HepG2 (cell line): Measurements from ENCODE around the gene STARD13. TPM values are rescaled to one million over a fixed set of nuclear protein-coding genes. Genes with fewer than 3 reads are reported as not detected.

ENCODE experiments used
- ATAC-seq: fragments of 200-7000 bp; cut with Tn5 transposase; 3 replicates; pipeline ENCODE4 v1.9.1; 2020; ENCODE audit warnings: mild to moderate bottlenecking, moderate library complexity
- BruUV-seq: library from RNA; stranded (reverse); fragments of 400-500 nt; replicated peaks from 2 replicates; lab custom pipeline; 2021; lab: Mats Ljungman, UMichigan
- CTCF ChIA-PET: fragments of 300-600 bp; formaldehyde crosslinking; extraction: SDS; loops from one replicate; lab custom pipeline; 2021; ENCODE audit warnings: low total read pairs, inconsistent platforms, low intra/inter-chr PET ratio; lab: Yijun Ruan, JAX
- POLR2A ChIA-PET: fragments of 350-600 bp; sonication (Branson Sonifier 250); formaldehyde crosslinking; loops from one replicate; lab custom pipeline; 2020; ENCODE audit warnings: antibody characterized with exemption, inconsistent platforms; lab: Yijun Ruan, JAX
- DNase-seq: peaks from one replicate; pipeline ENCODE4 v3.0.0-alpha.2; 2015; ENCODE audit warnings: low spot score
- FAIRE-seq: peaks from 3 replicates; lab custom pipeline; 2011; peaks lifted over from hg19 to GRCh38; lab: Jason Lieb, UNC
- H2AFZ ChIP-seq: one replicate; pipeline ENCODE4 v1.6.1; 2011; ENCODE audit warnings: low read length, inconsistent platforms
- H3K27ac ChIP-seq: fragments of 300-600 bp; 3 replicates; pipeline ENCODE4 v1.8.0; 2011; ENCODE audit warnings: mixed run types, mild to moderate bottlenecking, mixed read lengths, low read length, inconsistent platforms; ENCODE audit not compliant: insufficient read depth; ENCODE audit errors: extremely low read length
- H3K27me3 ChIP-seq, 2 experiments: fragments of 200-600 bp in 1 of 2; 2 replicates in 1 of 2; 3 replicates in 1 of 2; pipeline versions ENCODE4 v1.6.0 to v1.8.0; 2011; ENCODE audit warnings: low read length in 2 of 2, mild to moderate bottlenecking in 2 of 2, moderate library complexity in 2 of 2, inconsistent platforms in 1 of 2; ENCODE audit not compliant: insufficient read depth in 2 of 2, control insufficient read depth in 1 of 2
- H3K36me3 ChIP-seq, 2 experiments: fragments of 200-600 bp in 1 of 2; replicated peaks in 1 of 2; 2 replicates in 1 of 2; 3 replicates in 1 of 2; pipeline versions ENCODE4 v1.5.1 to v1.8.0; 2011; ENCODE audit warnings: low read length in 2 of 2, inconsistent platforms in 1 of 2; ENCODE audit not compliant: insufficient read depth in 2 of 2, control insufficient read depth in 1 of 2
- H3K4me1 ChIP-seq: 2 replicates; pipeline ENCODE4 v1.5.1; 2012; ENCODE audit warnings: low read length, inconsistent platforms; ENCODE audit not compliant: insufficient read depth
- H3K4me2 ChIP-seq: 2 replicates; pipeline ENCODE4 v1.6.0; 2011; ENCODE audit warnings: low read depth, low read length, inconsistent platforms
- H3K4me3 ChIP-seq, 3 experiments: fragments of 200-600 bp in 1 of 3; sonication (generic), shearing (Covaris generic) in 1 of 3; replicated peaks in 1 of 3; 2 replicates each; pipeline ENCODE4 v1.5.1; 2011 to 2016; ENCODE audit warnings: low read length in 3 of 3, inconsistent platforms in 2 of 3, low read depth in 2 of 3, mild to moderate bottlenecking in 2 of 3, control low read depth in 1 of 3, mixed read lengths in 1 of 3; ENCODE audit not compliant: insufficient read depth in 1 of 3
- H3K79me2 ChIP-seq: one replicate; pipeline ENCODE4 v1.6.1; 2011; ENCODE audit warnings: low read length, inconsistent platforms; ENCODE audit not compliant: insufficient read depth
- H3K9ac ChIP-seq: 2 replicates; pipeline ENCODE4 v1.6.0; 2011; ENCODE audit warnings: mild to moderate bottlenecking, low read depth, low read length, inconsistent platforms; ENCODE audit not compliant: insufficient read depth
- H3K9me3 ChIP-seq: 2 replicates; pipeline ENCODE4 v1.5.1; 2012; ENCODE audit warnings: mild to moderate bottlenecking, low read length
- H4K20me1 ChIP-seq: 2 replicates; pipeline ENCODE4 v1.6.0; 2011; ENCODE audit warnings: inconsistent platforms, mild to moderate bottlenecking, low read length, moderate library complexity; ENCODE audit not compliant: insufficient read depth
- CEBPB ChIP-seq: IDR thresholded peaks from 2 replicates; pipeline ENCODE4 v1.6.1; 2011; ENCODE audit warnings: low read depth, low read length, improper control_type of control experiment, borderline replicate concordance
- CEBPG ChIP-seq: IDR thresholded peaks from 2 replicates; pipeline ENCODE4 v1.6.1; 2016
- CHD4 ChIP-seq: fragments of 200-600 bp; sonication (generic); IDR thresholded peaks from 2 replicates; pipeline ENCODE4 v1.7.0; 2017; ENCODE audit warnings: mild to moderate bottlenecking, low read length, borderline replicate concordance
- MAFF ChIP-seq: IDR thresholded peaks from 2 replicates; pipeline ENCODE4 v1.6.1; 2011; ENCODE audit warnings: low read depth, low read length, improper control_type of control experiment
- NFYB ChIP-seq: sonication (generic); formaldehyde crosslinking; IDR thresholded peaks from 2 replicates; pipeline ENCODE4 v1.4.0; 2020; ENCODE audit warnings: missing genetic modification reagents
- PCBP2 ChIP-seq: fragments of 200-400 bp; formaldehyde crosslinking; optimal IDR thresholded peaks from 2 replicates; pipeline ENCODE3; 2018; ENCODE audit warnings: low read length, low read depth; ENCODE audit not compliant: poor library complexity, severe bottlenecking
- TCF7 ChIP-seq: sonication (generic); IDR thresholded peaks from 2 replicates; pipeline ENCODE4 v1.6.1; 2016; ENCODE audit warnings: antibody characterized with exemption, low read depth
- TEAD3 ChIP-seq: optimal IDR thresholded peaks from 2 replicates; pipeline ENCODE3; 2016; ENCODE audit warnings: borderline replicate concordance
- ZNF629 ChIP-seq: sonication (generic); formaldehyde crosslinking; conservative IDR thresholded peaks from 2 replicates; pipeline ENCODE4 v1.5.0; 2020; ENCODE audit warnings: missing genetic modification reagents
- ZNF83 ChIP-seq: sonication (generic); formaldehyde crosslinking; IDR thresholded peaks from 2 replicates; pipeline ENCODE4 v1.4.0; 2020; ENCODE audit warnings: missing genetic modification reagents, mild to moderate bottlenecking, borderline replicate concordance
- WGBS: methylation state at CpG from one replicate; pipeline ENCODE4 v1.1.6; 2017; ENCODE audit warnings: low lambda C conversion rate; 5-methylcytosine and 5-hydroxymethylcytosine counted together
- in situ Hi-C: cut with HindIII; loops from 2 replicates; pipeline ENCODE4 v1.10.0; 2017; ENCODE audit warnings: low pct_unique_long_range_greater_than_20kb; ENCODE audit not compliant: extremely low pct_ligation_motif_present
- intact Hi-C: fragments of 100-400 bp; cut with micrococcal nuclease; formaldehyde crosslinking; loops from one replicate; pipeline ENCODE4 v1.10.0; 2022; ENCODE audit not compliant: unreplicated experiment
- polyA plus RNA-seq, 8 experiments: library from polyadenylated mRNA; depleted of rRNA in 3 of 8; stranded (reverse) in 7 of 8; unstranded in 1 of 8; fragments of >200 nt; fragmentation: Illumina TruSeq in 4 of 8; extraction: Trizol in 4 of 8; gene quantifications; 2 replicates each; pipeline versions ENCODE4 v1.2.1 to v1.2.3, GENCODE V29; 2011 to 2016; ENCODE audit warnings: low read depth in 4 of 8, missing spikeins in 1 of 8, mixed read lengths in 1 of 8; ENCODE audit not compliant: insufficient read depth in 1 of 8
- total RNA-seq, 5 experiments: library from RNA; depleted of rRNA; stranded (reverse); fragments of >200 nt; fragmentation: Illumina TruSeq; extraction: Trizol; gene quantifications; 2 replicates each; pipeline ENCODE4 v1.2.3, GENCODE V29; 2016; ENCODE audit warnings: low read depth in 1 of 5
- TF ChIP-seq, protein P1 (sequence below): sonication (generic); formaldehyde crosslinking; conservative IDR thresholded peaks from 2 replicates; pipeline ENCODE4 v1.4.0; 2020; ENCODE audit warnings: mild to moderate bottlenecking, missing genetic modification reagents, moderate library complexity

The STARD13 gene
- total and polyA plus RNA-seq, 2 of the 13 experiments (the other 11 are each of a cell fraction or from before 2014, with no cell fraction given): 12.8 to 14.3 TPM

DNA sequence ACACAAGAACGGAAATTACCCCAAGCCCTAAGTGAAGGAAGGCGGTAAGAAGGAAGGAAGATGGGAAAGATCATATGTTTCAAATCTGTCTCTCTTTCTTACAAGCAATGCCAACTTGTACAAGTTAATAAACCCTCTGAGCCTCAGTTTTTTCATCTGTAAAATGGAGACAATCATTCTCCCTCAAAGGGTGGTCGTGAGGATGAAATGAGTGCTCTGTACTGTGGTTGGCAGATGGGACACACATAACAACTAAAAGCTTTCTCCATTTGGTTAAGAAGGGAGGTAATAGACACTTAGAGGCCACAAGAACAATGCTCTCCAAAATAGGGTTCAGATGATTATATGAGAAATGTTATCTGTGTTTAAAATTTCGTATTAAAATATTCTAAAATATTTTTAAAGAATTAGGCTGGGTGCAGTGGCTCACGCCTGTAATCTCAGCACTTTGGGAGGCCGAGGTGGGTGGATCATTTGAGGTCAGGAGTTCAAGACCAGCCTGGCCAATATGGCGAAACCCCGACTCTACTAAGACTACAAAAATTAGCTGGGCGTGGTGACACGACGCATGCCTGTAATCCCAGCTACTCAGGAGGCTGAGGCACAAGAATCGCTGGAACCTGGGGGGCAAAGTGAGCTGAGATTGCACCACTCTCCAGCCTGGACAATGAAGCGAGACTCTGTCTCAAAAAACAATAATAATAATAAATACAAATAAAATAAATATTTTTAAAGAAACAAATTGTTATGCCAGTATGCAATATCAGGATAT, 89.7 kb downstream of the STARD13 start:
- DNase-seq: no peak
- no peak for ATAC-seq
- no peaks in the 10 kb centered on the region for H3K27me3 ChIP-seq
- H3K4me1 ChIP-seq: peaks cover 54% of the 10 kb centered on the region
- no peak overlapping the region for H2AFZ ChIP-seq
- peaks cover 20% of the 10 kb centered on the region for H3K79me2 ChIP-seq
- no peak overlapping the region; the same call in 1 of the 2 replicates for H3K4me2 ChIP-seq
- WGBS: 96% methylated on average over 13 of the region's 13 CpGs
- H3K9ac ChIP-seq: 0 out of 2 replicates have a peak overlapping the region, but pooled peaks have one; percentile 24
- CTCF ChIA-PET: no interaction called here
- no peaks in the 10 kb centered on the region for H3K9me3 ChIP-seq
- intact Hi-C loops (loop anchor here (2.0 kb wide), 1 partner anchor 27 kb away; no protein-coding TSS in a partner anchor), in situ Hi-C loops (no loop called here)
- BruUV-seq: no TSS peak
- H4K20me1 ChIP-seq: no peaks in the 10 kb centered on the region; the same call in 1 of the 2 replicates
- H3K27ac ChIP-seq: peak overlapping the region; percentile 56
- H3K4me3 ChIP-seq: no peak overlapping the region
- H3K36me3 ChIP-seq: no peaks in the 10 kb centered on the region; a peak in 1 of 5 replicates
- TF ChIP-seq ZNF83: no peak
- peak; percentile 38; the same call in 1 of the 2 replicates for TF ChIP-seq CHD4
- TF ChIP-seq ZNF629 (CRISPR knock-in tag): peak; percentile 81
- FAIRE-seq: no peak
- POLR2A ChIA-PET: no interaction called here

DNA sequence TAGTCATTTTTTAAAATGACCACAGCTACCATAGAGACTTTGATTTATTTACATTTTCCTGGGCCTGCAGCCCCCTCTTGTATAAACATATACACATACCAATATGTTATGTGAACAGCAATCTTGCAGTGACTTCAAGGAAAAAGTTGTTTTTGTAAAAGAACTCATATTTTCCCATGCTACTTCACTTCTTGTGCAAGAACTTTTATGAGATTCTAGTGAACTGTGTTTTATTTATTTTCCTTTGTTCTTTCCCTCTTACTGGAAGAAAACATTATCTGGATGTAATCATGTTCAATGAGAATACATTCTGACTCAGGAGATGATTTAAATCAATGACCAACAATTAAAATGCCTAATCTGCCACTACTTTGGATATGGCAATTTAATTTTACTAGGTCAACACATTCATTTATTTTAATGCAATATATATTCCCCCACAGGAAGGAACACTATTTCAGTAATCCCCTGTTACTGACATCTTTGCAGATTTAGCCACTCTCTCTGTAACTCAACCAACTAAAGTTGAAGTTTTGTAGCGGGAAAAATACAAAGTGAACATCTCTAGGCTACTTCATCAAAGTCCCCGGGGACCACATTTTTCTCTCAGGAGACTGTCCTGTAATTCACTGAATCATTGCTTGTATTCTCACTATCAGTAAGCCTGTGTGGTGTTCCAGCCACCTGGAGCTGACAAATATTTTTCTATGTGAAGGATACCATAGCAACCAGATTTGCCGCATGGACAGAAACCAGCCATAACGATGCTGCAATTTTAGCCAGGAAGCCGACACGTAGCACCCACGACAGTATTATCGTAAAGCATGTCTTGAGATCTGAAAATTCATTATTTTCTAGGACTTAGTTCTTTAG, 90.5 kb downstream of the STARD13 start:
- H3K4me2 ChIP-seq: peak overlapping the region; percentile 25
- DNase-seq (peak; percentile 73), ATAC-seq (peak; percentile 70), FAIRE-seq (peak; percentile 64)
- H2AFZ ChIP-seq: no peak overlapping the region
- H3K79me2 ChIP-seq: peaks cover 19% of the 10 kb centered on the region
- H4K20me1 ChIP-seq: no peaks in the 10 kb centered on the region; the same call in 1 of the 2 replicates
- H3K27me3 ChIP-seq: no peaks in the 10 kb centered on the region
- peak overlapping the region; percentile 56 for H3K27ac ChIP-seq
- CTCF ChIA-PET: no interaction called here
- POLR2A ChIA-PET: interaction anchor here (1.3 to 1.6 kb wide), 2 partner anchors 26 to 90 kb away, joined by 3 to 6 read pairs; partner anchors contain the start of gene STARD13
- no TSS peak for BruUV-seq
- no peak overlapping the region; a peak in 1 of 6 replicates for H3K4me3 ChIP-seq
- intact Hi-C loops (loop anchor here (2.0 kb wide), 1 partner anchor 26 kb away; no protein-coding TSS in a partner anchor), in situ Hi-C loops (no loop called here)
- H3K36me3 ChIP-seq: no peaks in the 10 kb centered on the region; a peak in 1 of 5 replicates
- H3K4me1 ChIP-seq: peaks cover 49% of the 10 kb centered on the region
- H3K9me3 ChIP-seq: no peaks in the 10 kb centered on the region
- 93% methylated on average over 8 of the region's 8 CpGs for WGBS
- H3K9ac ChIP-seq: peak overlapping the region; percentile 24; the same call in 1 of the 2 replicates
- TF ChIP-seq NFYB (CRISPR knock-in tag) (no peak), MAFF (peak; percentile 78), TEAD3 (CRISPR knock-in tag) (peak; percentile 24), TCF7 (peak; percentile 32; the same call in 1 of the 2 replicates), CEBPG (CRISPR knock-in tag) (0 out of 2 replicates have a peak, but pooled peaks have one; percentile 9), PCBP2 (no peak), CEBPB (no peak)
- TF ChIP-seq, protein P1, sequence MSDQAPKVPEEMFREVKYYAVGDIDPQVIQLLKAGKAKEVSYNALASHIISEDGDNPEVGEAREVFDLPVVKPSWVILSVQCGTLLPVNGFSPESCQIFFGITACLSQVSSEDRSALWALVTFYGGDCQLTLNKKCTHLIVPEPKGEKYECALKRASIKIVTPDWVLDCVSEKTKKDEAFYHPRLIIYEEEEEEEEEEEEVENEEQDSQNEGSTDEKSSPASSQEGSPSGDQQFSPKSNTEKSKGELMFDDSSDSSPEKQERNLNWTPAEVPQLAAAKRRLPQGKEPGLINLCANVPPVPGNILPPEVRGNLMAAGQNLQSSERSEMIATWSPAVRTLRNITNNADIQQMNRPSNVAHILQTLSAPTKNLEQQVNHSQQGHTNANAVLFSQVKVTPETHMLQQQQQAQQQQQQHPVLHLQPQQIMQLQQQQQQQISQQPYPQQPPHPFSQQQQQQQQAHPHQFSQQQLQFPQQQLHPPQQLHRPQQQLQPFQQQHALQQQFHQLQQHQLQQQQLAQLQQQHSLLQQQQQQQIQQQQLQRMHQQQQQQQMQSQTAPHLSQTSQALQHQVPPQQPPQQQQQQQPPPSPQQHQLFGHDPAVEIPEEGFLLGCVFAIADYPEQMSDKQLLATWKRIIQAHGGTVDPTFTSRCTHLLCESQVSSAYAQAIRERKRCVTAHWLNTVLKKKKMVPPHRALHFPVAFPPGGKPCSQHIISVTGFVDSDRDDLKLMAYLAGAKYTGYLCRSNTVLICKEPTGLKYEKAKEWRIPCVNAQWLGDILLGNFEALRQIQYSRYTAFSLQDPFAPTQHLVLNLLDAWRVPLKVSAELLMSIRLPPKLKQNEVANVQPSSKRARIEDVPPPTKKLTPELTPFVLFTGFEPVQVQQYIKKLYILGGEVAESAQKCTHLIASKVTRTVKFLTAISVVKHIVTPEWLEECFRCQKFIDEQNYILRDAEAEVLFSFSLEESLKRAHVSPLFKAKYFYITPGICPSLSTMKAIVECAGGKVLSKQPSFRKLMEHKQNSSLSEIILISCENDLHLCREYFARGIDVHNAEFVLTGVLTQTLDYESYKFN (CRISPR knock-in tag): peak; percentile 26; the same call in 1 of the 2 replicates
